ENCODE data around the gene ATP2B2.

The ATP2B2 gene

GRCh38 chr3:10450494-10451440 is 54.6 kb downstream of the ATP2B2 start:
- in situ Hi-C loops (cut with HindIII; ENCODE audit: low pct_unique_long_range_greater_than_20kb, low sequenced_read_pairs), result no loop called here
- DNase-seq (ENCODE audit: low read depth in 1 of 2, low spot score in 1 of 2), result no peak
- no peak for TF ChIP-seq JUND (IDR thresholded peaks at IDR 0.05; ENCODE audit: low read depth)

DNA sequence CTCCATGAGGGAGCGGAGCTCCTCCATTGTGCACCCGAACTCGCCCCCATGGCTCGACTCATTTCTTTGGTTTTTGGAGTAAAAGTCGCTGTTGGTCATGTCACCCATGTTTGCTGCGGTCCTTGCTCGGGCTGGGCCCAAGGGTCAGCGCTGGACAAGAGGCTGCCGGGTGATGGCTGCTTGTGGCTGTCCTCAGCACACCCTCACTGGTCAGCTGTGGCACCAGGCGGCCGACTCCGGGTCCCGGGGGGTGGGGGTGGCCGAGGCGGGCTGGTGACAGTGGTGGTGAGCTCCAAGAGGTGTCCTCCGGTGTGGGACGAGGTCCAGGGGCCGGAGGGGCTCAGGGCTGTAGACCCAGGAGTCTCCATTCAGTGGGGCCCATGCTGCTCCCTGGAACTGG is 56.0 kb downstream of the ATP2B2 start:
- in situ Hi-C loops (cut with HindIII; ENCODE audit: low pct_unique_long_range_greater_than_20kb, low sequenced_read_pairs), result no loop called here
- TF ChIP-seq JUND (IDR thresholded peaks at IDR 0.05; ENCODE audit: low read depth), result no peak
- no peak for DNase-seq (ENCODE audit: low read depth in 1 of 2, low spot score in 1 of 2)

- in situ Hi-C loops (cut with HindIII; ENCODE audit: low pct_unique_long_range_greater_than_20kb, low sequenced_read_pairs), result no loop called here
- no peak for TF ChIP-seq JUND (IDR thresholded peaks at IDR 0.05; ENCODE audit: low read depth)
Measured at GRCh38 chr3:10448544-10448943, 56.8 kb downstream of the ATP2B2 start.

DNA sequence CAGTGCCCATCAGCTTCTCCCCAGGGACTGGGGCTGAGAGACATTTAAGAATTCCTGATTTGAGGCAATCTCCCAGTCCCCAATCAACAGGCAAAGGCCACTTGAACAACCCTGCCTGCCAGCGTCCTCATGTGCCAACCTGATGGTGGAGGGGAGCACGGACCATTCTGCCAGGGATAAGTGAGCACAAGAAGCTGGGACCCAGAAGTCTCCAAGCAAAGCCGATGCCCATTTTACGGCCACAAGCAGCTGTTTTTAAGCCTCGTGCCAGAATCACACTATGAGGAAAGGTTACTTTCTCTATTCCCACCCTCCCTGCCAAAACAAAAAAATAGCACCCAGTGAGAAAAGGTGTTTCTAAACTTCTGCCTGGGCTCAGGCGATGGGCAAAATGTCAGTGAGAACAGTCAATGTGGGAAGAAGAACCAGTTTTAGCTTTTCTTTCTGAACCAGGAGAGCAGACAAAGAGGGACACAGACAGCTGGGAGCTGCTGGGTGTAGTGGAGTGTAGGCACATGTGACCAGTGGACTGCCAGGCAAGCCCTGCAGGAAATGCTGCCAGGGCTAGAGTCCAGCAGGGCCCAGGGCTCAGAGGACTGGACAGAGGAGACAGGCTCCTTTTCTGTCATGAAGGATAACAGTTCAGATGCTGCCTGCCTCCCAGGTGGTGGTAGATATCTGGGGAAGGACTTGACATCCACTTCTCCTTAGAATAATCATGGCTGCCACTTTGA is 57.7 kb downstream of the ATP2B2 start:
- DNase-seq (ENCODE audit: low read depth in 1 of 2, low spot score in 1 of 2), result no peak
- in situ Hi-C loops (cut with HindIII; ENCODE audit: low pct_unique_long_range_greater_than_20kb, low sequenced_read_pairs), result no loop called here
- TF ChIP-seq JUND (IDR thresholded peaks at IDR 0.05; ENCODE audit: low read depth), result no peak

More at GRCh38 chr3:10448544-10448943, 56.8 kb downstream of the ATP2B2 start:
- DNase-seq (ENCODE audit: low read depth in 1 of 2, low spot score in 1 of 2), result no peak

- in situ Hi-C loops (cut with HindIII; ENCODE audit: low pct_unique_long_range_greater_than_20kb, low sequenced_read_pairs), result no loop called here
- no peak for DNase-seq (ENCODE audit: low read depth in 1 of 2, low spot score in 1 of 2)
- no peak for TF ChIP-seq JUND (IDR thresholded peaks at IDR 0.05; ENCODE audit: low read depth)
Measured at GRCh38 chr3:10447110-10447509, 58.3 kb downstream of the ATP2B2 start.

DNA sequence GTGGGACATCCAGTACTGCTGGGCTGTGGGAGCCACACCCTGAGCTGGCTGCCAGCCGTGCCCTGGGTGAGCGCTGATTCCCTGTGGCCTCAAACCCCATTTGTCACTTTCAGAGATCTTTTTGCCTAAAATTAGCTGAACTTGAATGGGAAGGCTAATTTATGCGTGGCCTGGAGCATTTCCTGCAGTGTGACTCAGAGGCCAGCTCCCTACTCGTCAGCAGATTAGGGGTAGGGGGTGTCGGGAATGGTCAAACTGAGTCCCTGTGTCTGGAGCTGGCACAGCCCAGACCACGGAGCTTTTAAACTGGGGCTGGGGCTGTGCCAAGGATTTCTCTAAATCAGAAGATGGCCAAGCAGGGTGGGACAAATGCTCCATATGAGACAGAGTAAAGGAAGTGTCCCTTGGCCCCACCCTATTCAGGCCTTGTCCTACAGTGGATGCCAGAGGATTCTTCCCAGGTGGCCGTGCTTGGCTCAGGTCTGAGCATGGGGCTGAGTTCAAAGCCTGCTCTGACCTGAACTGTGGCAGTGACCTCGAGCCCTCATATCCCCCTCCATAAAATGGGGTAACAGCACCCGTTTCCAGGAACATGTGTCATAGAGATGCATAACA is 59.7 kb downstream of the ATP2B2 start:
- in situ Hi-C loops (cut with HindIII; ENCODE audit: low pct_unique_long_range_greater_than_20kb, low sequenced_read_pairs), result no loop called here
- no peak for TF ChIP-seq JUND (IDR thresholded peaks at IDR 0.05; ENCODE audit: low read depth)
- no peak for DNase-seq (ENCODE audit: low read depth in 1 of 2, low spot score in 1 of 2)

- no peak for TF ChIP-seq JUND (IDR thresholded peaks at IDR 0.05; ENCODE audit: low read depth)
- DNase-seq (ENCODE audit: low read depth in 1 of 2, low spot score in 1 of 2), result no peak
- in situ Hi-C loops (cut with HindIII; ENCODE audit: low pct_unique_long_range_greater_than_20kb, low sequenced_read_pairs), result no loop called here
Measured at GRCh38 chr3:10444511-10444910, 60.9 kb downstream of the ATP2B2 start.

DNA sequence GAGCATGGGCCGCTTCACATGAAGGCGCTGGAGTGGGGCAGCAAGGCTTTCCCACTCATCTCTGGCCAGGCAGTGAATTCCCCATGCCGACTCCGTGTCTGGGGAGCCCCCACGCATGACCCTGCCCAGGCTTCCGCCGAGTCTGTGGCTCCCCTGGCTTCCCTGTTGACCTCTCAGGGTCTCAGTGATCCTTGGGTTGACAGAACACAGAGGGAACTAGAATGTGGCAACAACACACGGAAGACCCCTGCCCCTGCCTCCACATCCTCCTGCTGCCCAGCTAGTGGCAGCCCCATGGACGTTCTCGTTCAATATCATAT is 61.3 kb downstream of the ATP2B2 start:
- TF ChIP-seq JUND (IDR thresholded peaks at IDR 0.05; ENCODE audit: low read depth), result no peak
- in situ Hi-C loops (cut with HindIII; ENCODE audit: low pct_unique_long_range_greater_than_20kb, low sequenced_read_pairs), result no loop called here
- no peak for DNase-seq (ENCODE audit: low read depth in 1 of 2, low spot score in 1 of 2)

DNA sequence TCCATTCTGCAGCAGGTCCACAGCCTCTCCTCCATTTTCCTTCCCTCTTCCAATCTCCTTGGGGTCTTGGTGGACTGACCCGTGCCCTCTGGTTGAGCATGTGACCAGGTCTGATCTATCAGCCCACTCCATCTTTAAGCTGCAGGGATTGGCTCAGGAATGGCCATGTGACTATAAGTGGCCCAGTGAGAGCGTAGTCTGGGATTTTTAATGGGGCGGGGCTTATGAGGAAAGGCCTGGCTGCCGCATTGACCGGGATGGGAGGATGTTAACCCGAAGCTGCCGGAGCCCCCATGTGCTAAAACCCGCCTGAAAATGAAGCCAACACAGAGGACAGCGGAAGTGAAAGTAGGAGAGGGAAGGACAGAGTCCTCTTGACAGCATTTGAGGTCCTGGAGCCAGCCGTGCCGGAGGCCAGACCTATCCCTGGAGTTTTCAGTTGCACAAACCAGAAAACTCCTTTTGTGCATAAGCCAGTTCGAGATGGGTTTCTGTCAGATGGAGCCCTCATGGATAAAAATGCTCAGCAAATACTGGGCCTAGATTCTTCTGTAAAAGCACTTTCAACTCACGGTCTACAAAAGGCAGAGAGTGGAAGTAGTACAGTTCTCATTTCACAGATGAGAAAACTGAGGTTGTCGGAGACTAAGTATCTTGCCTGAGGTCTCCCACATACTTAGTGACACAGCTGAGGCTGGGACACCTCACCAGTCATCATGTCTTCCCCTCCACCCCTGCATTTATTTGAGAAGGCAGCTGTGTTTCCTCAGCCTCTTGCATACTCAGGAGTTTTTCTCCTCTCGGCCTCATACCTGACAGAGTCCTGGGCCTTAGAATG is 61.9 kb downstream of the ATP2B2 start:
- in situ Hi-C loops (cut with HindIII; ENCODE audit: low pct_unique_long_range_greater_than_20kb, low sequenced_read_pairs), result no loop called here
- TF ChIP-seq JUND (IDR thresholded peaks at IDR 0.05; ENCODE audit: low read depth), result no peak
- no peak for DNase-seq (ENCODE audit: low read depth in 1 of 2, low spot score in 1 of 2)

GRCh38 chr3:10442151-10442795 is 63.1 kb downstream of the ATP2B2 start:
- no peak for TF ChIP-seq JUND (IDR thresholded peaks at IDR 0.05; ENCODE audit: low read depth)
- in situ Hi-C loops (cut with HindIII; ENCODE audit: low pct_unique_long_range_greater_than_20kb, low sequenced_read_pairs), result no loop called here
- no peak for DNase-seq (ENCODE audit: low read depth in 1 of 2, low spot score in 1 of 2)

GRCh38 chr3:10440684-10441083 is 64.7 kb downstream of the ATP2B2 start:
- DNase-seq (ENCODE audit: low read depth in 1 of 2, low spot score in 1 of 2), result no peak
- no peak for TF ChIP-seq JUND (IDR thresholded peaks at IDR 0.05; ENCODE audit: low read depth)
- in situ Hi-C loops (cut with HindIII; ENCODE audit: low pct_unique_long_range_greater_than_20kb, low sequenced_read_pairs), result no loop called here

Data from T47D (cell line).